ENCODE measurements around the gene ZNF862. TPM values are rescaled to one million over a fixed set of nuclear protein-coding genes. Genes with fewer than 3 reads are reported as not detected.

Gene ZNF862
- total and polyA plus RNA-seq, 9 donors = 11.4 to 29.8 (median 22.7) TPM

- intact Hi-C loops (cut with DNase I) = no loop called here
- Histone ChIP-seq H3K27ac (no peak overlapping the region), H3K9me3 (no peaks in the 10 kb centered on the region), H3K27me3 (no peaks in the 10 kb centered on the region), H3K4me3 (no peak overlapping the region), H3K36me3 (no peaks in the 10 kb centered on the region), H3K4me1 (ENCODE audit: insufficient read depth) (no peaks in the 10 kb centered on the region)
- DNase-seq = no peak
- no peak for TF ChIP-seq POLR2A (IDR thresholded peaks at IDR 0.05)
- TF ChIP-seq CTCF (IDR thresholded peaks at IDR 0.05) = no peak
- no peak for TF ChIP-seq EP300 (IDR thresholded peaks at IDR 0.05)
- 80 to 82% (median 81%) methylated on average over 12 to 17 of the region's 17 CpGs for WGBS, 3 donors
These were observed 34.6 kb upstream of the ZNF862 start for GRCh38 chr7:149803551-149804074.

GRCh38 chr7:149804106-149804505 is 34.1 kb upstream of the ZNF862 start:
- intact Hi-C loops (cut with DNase I) = no loop called here

GRCh38 chr7:149806726-149807125 is 31.4 kb upstream of the ZNF862 start:
- no peak overlapping the region for H3K4me3 ChIP-seq
- H3K36me3 ChIP-seq = no peaks in the 10 kb centered on the region
- H3K4me1 ChIP-seq (ENCODE audit: insufficient read depth) = no peaks in the 10 kb centered on the region
- no peak overlapping the region for H3K27ac ChIP-seq
- 72 to 84% (median 73%) methylated on average over 16 of the region's 16 CpGs for WGBS, 3 donors
- intact Hi-C loops (cut with DNase I) = no loop called here
- no peaks in the 10 kb centered on the region for H3K27me3 ChIP-seq
- no peak for DNase-seq
- TF ChIP-seq CTCF (IDR thresholded peaks at IDR 0.05) (no peak), EP300 (IDR thresholded peaks at IDR 0.05) (no peak)
- no peaks in the 10 kb centered on the region for H3K9me3 ChIP-seq

More at GRCh38 chr7:149804106-149804505, 34.1 kb upstream of the ZNF862 start:
- no peak for DNase-seq
- Histone ChIP-seq H3K4me1 (ENCODE audit: insufficient read depth) (no peaks in the 10 kb centered on the region), H3K4me3 (no peak overlapping the region), H3K36me3 (no peaks in the 10 kb centered on the region), H3K9me3 (no peaks in the 10 kb centered on the region), H3K27ac (no peak overlapping the region), H3K27me3 (no peaks in the 10 kb centered on the region)
- 67 to 77% (median 76%) methylated on average over 9 of the region's 9 CpGs for WGBS, 3 donors
- TF ChIP-seq POLR2A (IDR thresholded peaks at IDR 0.05) (no peak), EP300 (IDR thresholded peaks at IDR 0.05) (no peak), CTCF (IDR thresholded peaks at IDR 0.05) (no peak)

GRCh38 chr7:149808311-149808710 is 29.9 kb upstream of the ZNF862 start:
- intact Hi-C loops (cut with DNase I) = no loop called here
- Histone ChIP-seq H3K27me3 (no peaks in the 10 kb centered on the region), H3K36me3 (no peaks in the 10 kb centered on the region), H3K4me3 (no peak overlapping the region), H3K27ac (no peak overlapping the region), H3K9me3 (no peaks in the 10 kb centered on the region), H3K4me1 (ENCODE audit: insufficient read depth) (no peaks in the 10 kb centered on the region)
- 84 to 88% (median 86%) methylated on average over 3 to 10 of the region's 10 CpGs for WGBS, 3 donors
- no peak for TF ChIP-seq EP300 (IDR thresholded peaks at IDR 0.05)
- DNase-seq = no peak

GRCh38 chr7:149809215-149809614 is 29.0 kb upstream of the ZNF862 start:
- intact Hi-C loops (cut with DNase I) = no loop called here
- no peak for DNase-seq
- H3K27me3 ChIP-seq = no peaks in the 10 kb centered on the region
- no peaks in the 10 kb centered on the region for H3K36me3 ChIP-seq
- 87 to 100% (median 88%) methylated on average over 2 of the region's 2 CpGs for WGBS, 3 donors
- no peak overlapping the region for H3K4me3 ChIP-seq
- H3K9me3 ChIP-seq = no peaks in the 10 kb centered on the region
- H3K27ac ChIP-seq = no peak overlapping the region
- no peak for TF ChIP-seq CTCF (IDR thresholded peaks at IDR 0.05)
- no peak for TF ChIP-seq EP300 (IDR thresholded peaks at IDR 0.05)
- TF ChIP-seq POLR2A (IDR thresholded peaks at IDR 0.05) = no peak
- H3K4me1 ChIP-seq (ENCODE audit: insufficient read depth) = no peaks in the 10 kb centered on the region
